ENCODE measurements around the gene KRTAP10-11.

KRTAP10-11 gene

DNA sequence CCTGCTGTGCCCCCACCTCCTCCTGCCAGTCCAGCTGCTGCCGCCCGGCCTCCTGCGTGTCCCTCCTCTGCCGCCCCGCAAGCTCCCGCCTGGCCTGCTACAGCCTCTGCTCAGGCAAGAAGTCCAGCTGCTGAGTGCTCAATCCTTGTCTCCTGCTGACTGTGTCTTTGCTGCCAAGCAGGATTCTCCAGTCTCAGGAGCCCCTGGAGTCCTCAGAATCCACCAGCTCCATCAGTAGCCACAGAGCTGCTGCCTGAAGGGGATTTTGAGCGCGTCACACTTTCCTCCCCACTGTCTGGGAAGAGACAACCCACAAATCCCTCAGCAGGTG lies 973 bp downstream of the KRTAP10-11 start:
- H3K27me3 ChIP-seq (ENCODE audit: insufficient read depth, low read length) = no peaks in the 10 kb centered on the region
- no peak overlapping the region for H3K27ac ChIP-seq (ENCODE audit: low read depth, low read length, poor library complexity, severe bottlenecking)
- TF ChIP-seq EZH2 (IDR thresholded peaks at IDR 0.05; ENCODE audit: borderline replicate concordance, low read length) = no peak
- no peak overlapping the region for H3K4me3 ChIP-seq (ENCODE audit: low read depth, low read length, poor library complexity, severe bottlenecking)
- H3K9ac ChIP-seq (ENCODE audit: low read length) = no peak overlapping the region
- H3K36me3 ChIP-seq (ENCODE audit: insufficient read depth, low read length) = no peaks in the 10 kb centered on the region
- no peaks in the 10 kb centered on the region for H4K20me1 ChIP-seq (ENCODE audit: insufficient read depth, low read length)
- no peaks in the 10 kb centered on the region for H3K9me2 ChIP-seq (ENCODE audit: low read depth, low read length)
- peaks cover 8% of the 10 kb centered on the region for H3K9me3 ChIP-seq (ENCODE audit: low read length)
- H3K4me2 ChIP-seq (ENCODE audit: low read length) = no peak overlapping the region
- no peaks in the 10 kb centered on the region for H3K4me1 ChIP-seq (ENCODE audit: insufficient read depth, low read length, severe bottlenecking)
- H3K79me2 ChIP-seq (ENCODE audit: insufficient read depth, low read length) = no peaks in the 10 kb centered on the region
- no peak overlapping the region for H2AFZ ChIP-seq (ENCODE audit: low read length)
- no peaks in the 10 kb centered on the region for H3F3A ChIP-seq (ENCODE audit: insufficient read depth, low read length)

DNA sequence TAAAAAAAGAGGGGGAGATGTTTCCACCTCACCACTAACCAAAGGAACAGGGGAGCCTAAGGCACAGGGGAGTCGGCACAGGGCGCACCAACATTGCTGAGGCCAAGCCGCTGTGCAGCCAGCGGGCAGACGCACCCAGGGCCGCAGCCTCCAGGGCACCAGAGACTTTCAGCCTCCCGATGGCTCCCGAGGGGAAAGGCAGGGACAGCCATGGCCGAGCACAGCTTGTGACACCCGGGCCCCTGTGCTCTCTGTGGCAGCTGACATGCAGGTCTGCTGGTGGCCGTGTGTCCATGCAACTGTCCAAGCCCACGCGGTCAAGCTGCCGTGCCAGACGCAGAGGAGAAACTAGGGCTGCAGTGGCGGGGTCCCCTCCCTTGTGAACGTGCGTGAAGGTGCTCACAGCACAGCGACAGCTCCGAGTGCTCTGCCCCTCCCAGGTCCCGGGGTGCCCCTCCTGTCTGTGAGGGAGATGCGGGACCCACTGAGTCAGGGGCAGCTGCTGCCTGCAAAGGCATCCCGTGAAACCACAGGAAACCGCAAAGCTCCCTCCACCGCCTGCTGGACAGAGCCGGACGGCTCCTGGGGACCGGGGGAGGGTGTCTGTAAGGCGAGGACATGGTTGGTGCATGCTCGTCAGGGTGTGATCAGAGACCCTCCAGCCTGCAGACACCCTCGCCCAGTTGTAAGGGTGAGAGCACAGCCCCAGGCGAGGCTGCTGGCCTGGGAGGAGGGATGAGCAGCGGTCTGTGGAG lies 2.5 kb downstream of the KRTAP10-11 start:
- Histone ChIP-seq H3K9me3 (ENCODE audit: low read length) (peaks cover 6% of the 10 kb centered on the region; the same call in 1 of the 2 replicates), H3K4me3 (ENCODE audit: low read depth, low read length, poor library complexity, severe bottlenecking) (no peak overlapping the region), H3K27ac (ENCODE audit: low read depth, low read length, poor library complexity, severe bottlenecking) (no peak overlapping the region), H3K4me2 (ENCODE audit: low read length) (no peak overlapping the region), H3F3A (ENCODE audit: insufficient read depth, low read length) (no peaks in the 10 kb centered on the region), H3K27me3 (ENCODE audit: insufficient read depth, low read length) (no peaks in the 10 kb centered on the region), H3K79me2 (ENCODE audit: insufficient read depth, low read length) (no peaks in the 10 kb centered on the region), H3K9ac (ENCODE audit: low read length) (no peak overlapping the region), H3K36me3 (ENCODE audit: insufficient read depth, low read length) (no peaks in the 10 kb centered on the region; the same call in 1 of the 2 replicates), H3K4me1 (ENCODE audit: insufficient read depth, low read length, severe bottlenecking) (no peaks in the 10 kb centered on the region), H2AFZ (ENCODE audit: low read length) (no peak overlapping the region), H4K20me1 (ENCODE audit: insufficient read depth, low read length) (no peaks in the 10 kb centered on the region), H3K9me2 (ENCODE audit: low read depth, low read length) (no peaks in the 10 kb centered on the region)
- TF ChIP-seq EZH2 (IDR thresholded peaks at IDR 0.05; ENCODE audit: borderline replicate concordance, low read length) = no peak
- TF ChIP-seq, protein P1, sequence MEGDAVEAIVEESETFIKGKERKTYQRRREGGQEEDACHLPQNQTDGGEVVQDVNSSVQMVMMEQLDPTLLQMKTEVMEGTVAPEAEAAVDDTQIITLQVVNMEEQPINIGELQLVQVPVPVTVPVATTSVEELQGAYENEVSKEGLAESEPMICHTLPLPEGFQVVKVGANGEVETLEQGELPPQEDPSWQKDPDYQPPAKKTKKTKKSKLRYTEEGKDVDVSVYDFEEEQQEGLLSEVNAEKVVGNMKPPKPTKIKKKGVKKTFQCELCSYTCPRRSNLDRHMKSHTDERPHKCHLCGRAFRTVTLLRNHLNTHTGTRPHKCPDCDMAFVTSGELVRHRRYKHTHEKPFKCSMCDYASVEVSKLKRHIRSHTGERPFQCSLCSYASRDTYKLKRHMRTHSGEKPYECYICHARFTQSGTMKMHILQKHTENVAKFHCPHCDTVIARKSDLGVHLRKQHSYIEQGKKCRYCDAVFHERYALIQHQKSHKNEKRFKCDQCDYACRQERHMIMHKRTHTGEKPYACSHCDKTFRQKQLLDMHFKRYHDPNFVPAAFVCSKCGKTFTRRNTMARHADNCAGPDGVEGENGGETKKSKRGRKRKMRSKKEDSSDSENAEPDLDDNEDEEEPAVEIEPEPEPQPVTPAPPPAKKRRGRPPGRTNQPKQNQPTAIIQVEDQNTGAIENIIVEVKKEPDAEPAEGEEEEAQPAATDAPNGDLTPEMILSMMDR (IDR thresholded peaks at IDR 0.05; ENCODE audit: low read length) = no peak

DNA sequence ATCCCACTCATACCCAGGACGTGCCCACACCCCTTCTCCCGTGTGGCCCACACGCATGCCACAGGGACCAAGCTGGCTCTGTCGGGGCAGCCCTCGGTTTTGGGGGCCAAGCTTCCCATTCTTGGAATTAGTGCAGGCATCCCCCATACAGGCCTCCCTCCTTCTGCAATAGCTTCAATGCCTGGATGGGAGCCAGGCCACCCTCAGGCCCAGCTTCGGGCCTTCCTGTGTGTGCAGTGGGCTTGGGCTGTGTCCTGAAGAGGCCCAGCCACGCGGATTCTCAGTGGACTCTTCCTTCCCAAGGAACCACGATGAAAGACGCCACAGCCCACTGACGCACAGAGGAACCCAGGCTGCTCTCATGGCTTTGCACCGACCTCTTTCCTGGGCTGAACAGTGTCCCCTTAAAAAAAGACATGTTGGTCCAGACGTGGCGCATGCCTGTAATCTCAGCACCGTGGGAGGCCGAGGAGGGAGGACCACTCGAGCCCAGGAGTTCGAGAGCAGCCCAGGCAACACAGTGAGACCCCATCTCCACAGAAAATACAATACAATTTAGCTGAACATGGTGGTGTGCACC lies 3.4 kb downstream of the KRTAP10-11 start:
- no peaks in the 10 kb centered on the region for H4K20me1 ChIP-seq (ENCODE audit: insufficient read depth, low read length)
- no peaks in the 10 kb centered on the region for H3K27me3 ChIP-seq (ENCODE audit: insufficient read depth, low read length)
- no peaks in the 10 kb centered on the region; the same call in 1 of the 2 replicates for H3K36me3 ChIP-seq (ENCODE audit: insufficient read depth, low read length)
- H3K9me3 ChIP-seq (ENCODE audit: low read length) = 0 out of 2 replicates have a peak, but pooled peaks cover 2% of the 10 kb centered on the region
- no peak overlapping the region for H3K9ac ChIP-seq (ENCODE audit: low read length)
- no peaks in the 10 kb centered on the region for H3K4me1 ChIP-seq (ENCODE audit: insufficient read depth, low read length, severe bottlenecking)
- no peak overlapping the region for H3K4me3 ChIP-seq (ENCODE audit: low read depth, low read length, poor library complexity, severe bottlenecking)
- H3K4me2 ChIP-seq (ENCODE audit: low read length) = no peak overlapping the region
- H3K9me2 ChIP-seq (ENCODE audit: low read depth, low read length) = no peaks in the 10 kb centered on the region
- no peak overlapping the region for H2AFZ ChIP-seq (ENCODE audit: low read length)
- TF ChIP-seq, protein P1 (IDR thresholded peaks at IDR 0.05; ENCODE audit: low read length) = no peak
- TF ChIP-seq EZH2 (IDR thresholded peaks at IDR 0.05; ENCODE audit: borderline replicate concordance, low read length) = no peak
- H3K27ac ChIP-seq (ENCODE audit: low read depth, low read length, poor library complexity, severe bottlenecking) = no peak overlapping the region
- H3K79me2 ChIP-seq (ENCODE audit: insufficient read depth, low read length) = no peaks in the 10 kb centered on the region
- H3F3A ChIP-seq (ENCODE audit: insufficient read depth, low read length) = no peaks in the 10 kb centered on the region

Data from OCI-LY1 (cell line).